HTERT RPE-1 (cell line): Measurements from ENCODE around the gene ZYG11B.
"Not testable (repeated sequence)": the region's sequence is repeated elsewhere in the genome, so short reads cannot be mapped to it uniquely, and the experiment has no call there.

Experiments used
- in situ Hi-C: fragments of 300-500 bp; cut with MboI; formaldehyde crosslinking; loops from 4 replicates; pipeline ENCODE4 v1.14.3; 2020; ENCODE audit warnings: low sequenced_read_pairs

Gene ZYG11B

GRCh38 chr1:52751589-52752483, 25.6 kb downstream of the ZYG11B start:
- in situ Hi-C loops = no loop called here

- in situ Hi-C loops = no loop called here
Measured at GRCh38 chr1:52752484-52752826, 26.2 kb downstream of the ZYG11B start.

- in situ Hi-C loops = no loop called here
Measured at GRCh38 chr1:52753169-52753568, 26.9 kb downstream of the ZYG11B start.

GRCh38 chr1:52756020-52756419, 29.8 kb downstream of the ZYG11B start:
- in situ Hi-C loops = no loop called here

GRCh38 chr1:52759908-52760307, 33.7 kb downstream of the ZYG11B start:
- in situ Hi-C loops = no loop called here

GRCh38 chr1:52767596-52768280, 41.5 kb downstream of the ZYG11B start:
- in situ Hi-C loops = no loop called here

GRCh38 chr1:52769346-52770033, 43.2 kb downstream of the ZYG11B start:
- in situ Hi-C loops = no loop called here

- in situ Hi-C loops = no loop called here
Measured at GRCh38 chr1:52771384-52771783, 45.1 kb downstream of the ZYG11B start.

- in situ Hi-C loops = no loop called here
Measured at GRCh38 chr1:52786148-52786547, 59.9 kb downstream of the ZYG11B start.

GRCh38 chr1:52790429-52790828, 64.2 kb downstream of the ZYG11B start:
- in situ Hi-C loops = not testable (repeated sequence)

GRCh38 chr1:52792036-52792435, 65.8 kb downstream of the ZYG11B start:
- in situ Hi-C loops = no loop called here

GRCh38 chr1:52793717-52794116, 67.5 kb downstream of the ZYG11B start:
- in situ Hi-C loops = not testable (repeated sequence)

GRCh38 chr1:52795464-52795863, 69.2 kb downstream of the ZYG11B start:
- in situ Hi-C loops = no loop called here

- in situ Hi-C loops = no loop called here
Measured at GRCh38 chr1:52798331-52798730, 72.1 kb downstream of the ZYG11B start.

- in situ Hi-C loops = no loop called here
Measured at GRCh38 chr1:52801011-52801410, 74.8 kb downstream of the ZYG11B start.

GRCh38 chr1:52804083-52804482, 77.8 kb downstream of the ZYG11B start:
- in situ Hi-C loops = not testable (repeated sequence)

- in situ Hi-C loops = no loop called here
Measured at GRCh38 chr1:52814465-52814864, 88.2 kb downstream of the ZYG11B start.

GRCh38 chr1:52820830-52821229, 94.6 kb downstream of the ZYG11B start:
- in situ Hi-C loops = not testable (repeated sequence)

- in situ Hi-C loops = no loop called here
Measured at GRCh38 chr1:52825868-52826267, 99.6 kb downstream of the ZYG11B start.

- in situ Hi-C loops = no loop called here
Measured at GRCh38 chr1:52834798-52835197, 108.5 kb downstream of the ZYG11B start.

GRCh38 chr1:52836035-52836434, 109.8 kb downstream of the ZYG11B start:
- in situ Hi-C loops = no loop called here

- in situ Hi-C loops = not testable (repeated sequence)
Measured at GRCh38 chr1:52839175-52839574, 112.9 kb downstream of the ZYG11B start.
